HepG2 (cell line): ENCODE data around the gene FBN2.

ENCODE experiments used
- ARID5B ChIP-seq: IDR thresholded peaks from 2 replicates; pipeline ENCODE4 v1.4.0; 2020; ENCODE audit warnings: mild to moderate bottlenecking, missing genetic modification reagents
- CREB1 ChIP-seq, 2 experiments: fragments of 450-650 bp in 1 of 2; IDR thresholded peaks; 2 replicates each; pipeline ENCODE4 v1.6.1; 2016 to 2017; ENCODE audit warnings: control low read depth in 1 of 2, mild to moderate bottlenecking in 1 of 2, missing compliant biosample characterization in 1 of 2, missing genetic modification characterization in 1 of 2
- CTCF ChIP-seq: sonication (generic); formaldehyde crosslinking; IDR thresholded peaks from 2 replicates; pipeline ENCODE4 v1.5.0; 2020; ENCODE audit warnings: mild to moderate bottlenecking, missing genetic modification reagents, moderate library complexity
- DPF2 ChIP-seq: sonication (generic); formaldehyde crosslinking; IDR thresholded peaks from 2 replicates; pipeline ENCODE4 v1.4.0; 2020; ENCODE audit warnings: mild to moderate bottlenecking, low read depth, missing genetic modification reagents, borderline replicate concordance
- FOSL1 ChIP-seq: sonication (generic); formaldehyde crosslinking; IDR thresholded peaks from 2 replicates; pipeline ENCODE4 v1.9.0; 2021; ENCODE audit warnings: missing genetic modification reagents, borderline replicate concordance
- NCOA2 ChIP-seq: sonication (generic); formaldehyde crosslinking; IDR thresholded peaks from 2 replicates; pipeline ENCODE4 v1.8.0; 2022; ENCODE audit warnings: inconsistent platforms
- SRY ChIP-seq: sonication (generic); formaldehyde crosslinking; IDR thresholded peaks from 2 replicates; pipeline ENCODE4 v1.8.0; 2022; ENCODE audit warnings: mild to moderate bottlenecking, missing genetic modification reagents
- ZFAT ChIP-seq: sonication (generic); formaldehyde crosslinking; conservative IDR thresholded peaks from 2 replicates; pipeline ENCODE4 v1.8.1; 2023; ENCODE audit warnings: missing genetic modification reagents, inconsistent platforms

- no peak for TF ChIP-seq CREB1 (IDR thresholded peaks at IDR 0.05)
- no peak for TF ChIP-seq CREB1 (CRISPR knock-in tag; IDR thresholded peaks at IDR 0.05)
- TF ChIP-seq SRY (CRISPR knock-in tag), result no peak
- no peak for TF ChIP-seq CTCF (CRISPR knock-in tag)
- no peak for TF ChIP-seq DPF2 (CRISPR knock-in tag)
- TF ChIP-seq NCOA2, result no peak
- no peak for TF ChIP-seq ZFAT (CRISPR knock-in tag)
- no peak for TF ChIP-seq FOSL1 (CRISPR knock-in tag)
- TF ChIP-seq ARID5B (CRISPR knock-in tag), result no peak
Measured at GRCh38 chr5:128380337-128380736, 157.7 kb downstream of the FBN2 start.
